GDM1 (cell line): ENCODE data around the gene PDGFD.
A peak's percentile ranks its signal among the peaks of the same experiment; 100 is the strongest.

Source experiments
- DNase-seq: peaks from one replicate; lab custom pipeline; 2025; lab: John Stamatoyannopoulos, UW

PDGFD gene

GRCh38 chr11:104093426-104094280 is 70.3 kb downstream of the PDGFD start:
- no peak for DNase-seq

GRCh38 chr11:104092744-104093143 is 71.2 kb downstream of the PDGFD start:
- no peak for DNase-seq

DNA sequence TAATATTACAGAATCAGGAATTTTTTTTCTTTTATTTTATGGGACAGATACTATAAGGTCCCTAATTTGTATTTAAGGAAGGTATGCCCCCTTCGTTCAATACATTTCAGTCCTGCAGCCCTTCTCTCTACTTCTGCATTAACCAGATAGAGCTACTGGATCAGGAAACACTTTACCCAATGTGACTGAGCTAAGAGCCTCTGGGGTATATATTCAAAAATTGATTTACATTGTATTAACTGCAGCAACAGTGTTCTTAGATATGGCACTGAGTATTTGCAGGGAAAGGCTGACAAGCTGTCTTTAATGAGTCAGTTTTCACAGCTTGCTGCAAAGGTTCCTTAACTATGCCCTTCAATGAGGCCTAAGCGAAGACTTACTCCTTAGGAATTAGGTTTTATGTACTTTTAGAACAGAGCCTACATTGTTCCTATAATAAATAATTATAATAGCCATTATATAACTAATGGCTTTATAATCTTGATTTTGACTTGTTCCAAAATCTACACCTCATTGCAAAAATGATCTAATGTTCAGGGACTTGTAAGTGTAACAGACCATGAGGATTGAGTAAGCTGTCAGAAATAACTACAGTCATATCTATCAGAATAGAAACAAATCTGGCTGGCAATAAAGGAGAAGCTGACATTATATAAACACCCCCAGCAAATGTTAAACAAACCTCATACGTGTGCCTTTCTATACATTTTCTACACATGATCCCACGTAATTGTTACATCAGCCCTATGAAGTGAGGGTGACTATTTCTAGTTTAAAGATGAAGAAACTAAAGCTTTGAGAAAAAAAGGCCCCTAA is 72.5 kb downstream of the PDGFD start:
- no peak for DNase-seq

DNA sequence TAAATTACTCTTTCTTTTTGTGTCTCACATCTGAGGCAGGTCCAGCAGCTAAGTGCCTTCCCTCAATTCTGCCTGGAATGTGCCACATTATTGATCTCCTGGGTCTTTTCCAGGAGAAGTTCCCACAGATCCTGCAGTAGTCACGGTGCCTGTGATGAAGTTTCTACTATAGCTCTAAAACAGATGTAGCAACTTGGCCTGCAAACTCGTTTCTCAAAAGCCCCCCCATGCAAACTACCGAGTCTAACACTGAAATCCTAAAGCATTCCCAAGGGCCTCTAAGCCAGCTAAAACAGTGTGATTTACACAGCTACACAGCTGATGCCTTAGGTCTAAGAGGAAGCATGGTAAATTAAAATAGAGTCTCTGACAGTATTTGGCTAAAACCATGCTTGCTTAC is 73.2 kb downstream of the PDGFD start:
- no peak for DNase-seq

DNA sequence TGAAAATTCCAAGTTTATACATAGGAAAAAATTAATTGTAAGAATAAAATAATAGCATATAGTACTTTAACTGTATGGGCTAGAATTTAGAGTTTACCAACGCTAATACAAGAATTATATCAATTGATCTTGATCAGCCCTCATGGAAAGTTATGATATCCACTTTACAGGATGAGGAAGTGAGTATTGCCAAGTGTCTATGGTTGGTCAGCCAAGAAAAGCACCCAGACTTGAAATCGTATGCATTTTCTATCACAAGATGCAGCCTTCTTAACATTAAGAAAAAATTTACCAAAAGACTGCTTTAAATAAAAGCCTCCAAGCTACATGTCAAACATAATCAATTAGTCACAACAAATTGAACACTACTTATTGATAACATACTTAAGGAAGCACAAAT is 74.5 kb downstream of the PDGFD start:
- DNase-seq, result no peak

- no peak for DNase-seq
These were observed 77.3 kb downstream of the PDGFD start for GRCh38 chr11:104086621-104087020.

- no peak for DNase-seq
These were observed 85.0 kb downstream of the PDGFD start for GRCh38 chr11:104078995-104079394.

DNA sequence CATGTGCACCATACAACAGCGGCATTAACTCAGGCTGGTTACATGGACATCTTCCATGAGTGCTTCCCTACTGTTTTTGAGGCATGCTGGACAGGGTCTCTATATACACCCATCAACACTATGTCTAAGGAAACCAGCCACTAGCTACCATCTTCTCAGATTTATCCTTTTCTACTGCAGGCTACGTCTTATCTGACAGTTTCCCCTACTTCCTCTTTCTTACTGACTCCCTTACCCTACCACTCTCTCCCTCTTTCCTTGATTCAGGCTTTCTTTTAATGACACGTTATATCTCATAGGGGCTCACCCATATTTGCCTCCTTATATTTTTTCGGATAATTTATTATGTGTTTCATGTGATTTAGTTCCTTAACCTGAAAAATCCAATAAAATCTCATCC is 85.7 kb downstream of the PDGFD start:
- no peak for DNase-seq

DNA sequence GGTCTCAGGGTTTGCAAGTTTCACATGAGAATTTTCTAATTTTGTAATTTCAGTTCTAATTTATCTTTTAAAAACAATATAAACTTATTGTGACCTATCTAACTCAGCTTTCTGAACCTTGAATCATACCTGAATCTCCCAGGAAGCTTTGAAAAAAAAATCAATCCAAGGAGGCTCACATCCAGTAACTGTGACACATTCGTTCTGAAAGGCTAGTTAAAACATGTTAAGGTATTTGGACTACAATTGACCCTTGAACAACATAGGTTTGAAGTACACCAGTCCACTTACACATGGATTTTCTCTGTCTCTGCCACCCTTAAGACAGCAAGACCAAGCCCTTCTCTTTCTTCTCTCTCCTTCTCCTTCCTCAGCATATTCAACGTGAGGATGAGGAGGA is 87.5 kb downstream of the PDGFD start:
- no peak for DNase-seq

GRCh38 chr11:104075706-104076105 is 88.2 kb downstream of the PDGFD start:
- DNase-seq, result no peak

DNA sequence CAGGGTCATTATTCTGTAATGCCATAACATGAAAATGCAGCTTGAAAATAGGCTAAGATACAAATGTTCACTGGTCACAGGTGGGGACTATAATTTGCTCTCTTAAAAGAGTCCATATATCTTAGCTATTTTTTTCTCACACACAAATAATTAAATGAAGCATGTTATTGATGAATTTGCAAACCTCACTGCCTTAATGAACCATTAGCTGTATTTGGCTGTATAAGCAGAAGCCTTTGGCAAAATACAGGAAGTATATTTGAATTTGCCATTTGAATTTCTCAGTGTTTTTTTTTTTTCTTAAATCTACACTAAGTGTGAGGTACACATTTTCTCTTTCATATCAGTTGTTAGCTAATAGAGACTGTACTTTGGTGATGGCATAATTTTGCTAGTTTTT is 88.9 kb downstream of the PDGFD start:
- no peak for DNase-seq

- DNase-seq, result peak; percentile 52
These were observed 89.8 kb downstream of the PDGFD start for GRCh38 chr11:104073950-104074705.

DNA sequence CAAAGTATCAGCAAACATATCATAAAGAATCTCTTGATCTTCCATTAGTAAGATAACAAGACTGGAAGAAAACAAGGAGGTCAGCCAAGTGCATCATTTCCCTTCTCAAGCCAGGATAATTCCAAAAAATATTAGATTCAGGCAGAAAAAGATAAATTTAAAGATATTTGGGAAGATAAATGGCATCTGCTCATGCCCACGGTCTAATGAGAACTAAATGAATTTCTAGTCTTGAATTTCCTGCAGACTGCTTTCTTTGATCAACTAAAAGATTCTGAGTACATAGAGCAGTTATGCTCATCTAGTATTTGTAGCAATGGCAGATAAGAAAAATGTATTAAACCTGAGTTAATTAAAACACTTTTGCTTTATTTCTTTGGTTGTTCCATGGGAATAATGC is 96.4 kb downstream of the PDGFD start:
- DNase-seq, result no peak

GRCh38 chr11:104064034-104064630 is 99.8 kb downstream of the PDGFD start:
- no peak for DNase-seq

DNA sequence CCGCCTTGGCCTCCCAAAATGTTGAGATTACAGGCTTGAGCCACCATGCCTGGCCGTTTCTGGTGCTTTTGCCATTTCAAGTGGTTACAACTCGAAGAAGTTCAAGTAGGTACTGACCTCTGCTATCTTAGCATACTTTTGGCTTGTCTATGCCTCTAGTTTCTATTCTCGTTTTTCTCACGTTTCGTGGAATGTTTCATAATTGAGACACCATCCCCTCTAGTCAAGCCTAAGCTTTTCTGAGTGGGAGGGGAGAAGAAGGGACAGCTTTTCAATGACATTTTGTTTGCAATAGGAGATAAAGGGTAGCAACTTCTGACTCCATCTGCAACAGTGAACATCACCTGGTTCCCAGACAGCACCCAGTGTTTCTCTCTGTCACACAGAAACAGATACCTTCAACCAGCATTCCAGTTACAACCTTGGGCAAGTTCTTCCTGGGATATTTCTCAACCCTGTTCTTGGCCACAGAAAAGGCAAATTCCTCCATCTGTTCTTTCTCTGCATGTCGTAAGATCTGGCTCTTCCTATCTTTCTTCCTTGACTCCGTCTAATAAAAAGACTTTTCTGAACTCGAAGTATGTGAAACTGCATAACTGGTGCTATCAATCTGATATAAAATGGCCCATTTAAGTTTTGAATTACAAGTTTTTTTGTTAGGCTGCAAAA is 102.0 kb downstream of the PDGFD start:
- no peak for DNase-seq

GRCh38 chr11:104060820-104061219 is 103.1 kb downstream of the PDGFD start:
- DNase-seq, result no peak

- no peak for DNase-seq
These were observed 103.7 kb downstream of the PDGFD start for GRCh38 chr11:104060004-104060794.

- no peak for DNase-seq
These were observed 105.3 kb downstream of the PDGFD start for GRCh38 chr11:104058680-104059079.

DNA sequence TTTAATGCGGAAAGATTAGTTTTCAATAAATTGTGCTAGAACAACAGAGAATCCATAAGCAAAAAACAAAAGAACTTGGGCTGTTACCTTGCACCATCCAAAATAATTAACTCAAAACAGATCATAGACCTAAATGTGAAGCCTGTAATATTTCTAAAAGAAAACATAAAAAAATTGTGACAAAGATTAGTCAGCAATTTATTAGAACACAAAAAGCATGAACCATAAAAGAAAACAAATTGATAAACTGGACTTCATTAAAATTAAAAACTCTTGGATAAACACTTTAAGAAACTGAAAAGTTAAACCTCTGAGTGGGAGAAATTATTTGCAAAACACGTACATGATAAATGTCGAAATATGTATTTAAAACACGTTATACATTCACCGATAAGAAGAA is 106.0 kb downstream of the PDGFD start:
- no peak for DNase-seq

DNA sequence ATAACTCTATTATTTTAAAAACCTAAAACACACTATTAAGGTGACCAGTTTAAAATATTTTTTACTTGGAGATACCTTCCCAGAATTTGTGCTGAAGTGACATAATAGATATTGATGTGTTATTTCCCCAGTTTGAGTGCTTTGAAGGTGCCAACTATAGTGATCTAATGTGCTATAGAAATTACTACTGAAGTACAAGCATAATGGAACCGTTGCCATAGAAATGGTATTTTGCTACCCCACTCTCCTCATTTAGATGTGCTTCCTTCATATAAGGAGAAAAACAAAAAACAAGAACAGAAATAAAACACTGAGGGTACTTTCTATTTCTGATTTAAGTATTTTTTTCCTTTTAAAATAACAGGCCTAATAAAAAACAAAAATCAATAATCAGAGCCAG is 108.4 kb downstream of the PDGFD start:
- no peak for DNase-seq
